Stimulated activated CD4-positive, alpha-beta T cell treated with anti-CD3 and anti-CD28 coated beads, TNF-alpha, amount 100 ng/mL, for 1 hour (primary cell): ENCODE data around the gene ELOVL3.
A peak's percentile ranks its signal among the peaks of the same experiment; 100 is the strongest.
"Not testable (repeated sequence)": the region's sequence is repeated elsewhere in the genome, so short reads cannot be mapped to it uniquely, and the experiment has no call there.

ENCODE experiments used
- DNase-seq, 3 donors: peaks; one replicate each; pipeline ENCODE4 v3.0.0-alpha.2; 2020; ENCODE audit warnings: low read depth in 3 of 3, low spot score in 1 of 3

ELOVL3 gene, protein sequence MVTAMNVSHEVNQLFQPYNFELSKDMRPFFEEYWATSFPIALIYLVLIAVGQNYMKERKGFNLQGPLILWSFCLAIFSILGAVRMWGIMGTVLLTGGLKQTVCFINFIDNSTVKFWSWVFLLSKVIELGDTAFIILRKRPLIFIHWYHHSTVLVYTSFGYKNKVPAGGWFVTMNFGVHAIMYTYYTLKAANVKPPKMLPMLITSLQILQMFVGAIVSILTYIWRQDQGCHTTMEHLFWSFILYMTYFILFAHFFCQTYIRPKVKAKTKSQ

DNA sequence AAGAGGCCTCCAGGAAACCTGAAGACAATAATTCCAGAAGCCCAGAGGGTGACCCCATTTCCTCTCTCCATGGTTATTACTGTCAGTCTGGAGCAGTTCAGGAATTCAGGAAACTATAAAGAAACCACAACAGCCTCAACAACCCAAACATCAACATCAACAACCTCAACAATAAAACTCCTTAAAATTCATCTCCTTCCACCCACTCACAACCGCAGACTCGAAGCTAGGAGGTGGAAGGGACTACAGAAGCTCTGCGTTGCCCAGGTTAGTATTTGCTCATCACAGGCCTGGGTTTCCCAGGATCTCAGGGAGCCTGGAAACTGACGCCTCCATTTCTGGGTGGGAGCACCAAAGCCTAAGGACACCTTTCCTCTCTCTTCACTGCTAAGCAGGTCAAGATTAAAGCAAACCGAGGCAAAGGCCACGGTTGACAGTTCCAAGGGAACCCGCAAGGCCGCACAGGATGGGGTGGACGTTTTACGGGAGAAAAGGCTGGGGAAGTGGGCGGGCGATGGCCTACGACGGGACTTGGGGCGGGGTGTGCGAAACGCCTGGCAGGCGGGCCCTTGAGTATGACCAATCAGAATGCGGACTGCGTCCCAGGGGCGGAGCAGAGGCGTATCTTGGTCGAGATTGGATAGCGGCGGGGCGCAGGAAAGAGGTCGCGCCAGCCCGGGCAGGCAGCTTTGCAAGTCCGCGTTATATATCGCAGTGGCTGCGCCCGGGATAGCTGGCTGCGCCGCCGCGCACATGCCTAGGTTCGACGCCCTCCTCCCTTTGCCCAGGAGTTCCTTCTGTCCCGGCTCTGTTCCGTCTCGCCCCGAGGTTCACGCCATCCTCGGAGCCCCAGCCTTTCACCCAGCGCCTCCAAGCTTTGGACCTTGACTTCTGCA lies at the start of gene ELOVL3:
Gene ELOVL3, plus strand, starts transcription at position 654 of the 896 bp plus-strand sequence. CDS start 250 bp downstream, outside the sequence.
- DNase-seq: peak; percentile 52 to 68 (median 59)

DNA sequence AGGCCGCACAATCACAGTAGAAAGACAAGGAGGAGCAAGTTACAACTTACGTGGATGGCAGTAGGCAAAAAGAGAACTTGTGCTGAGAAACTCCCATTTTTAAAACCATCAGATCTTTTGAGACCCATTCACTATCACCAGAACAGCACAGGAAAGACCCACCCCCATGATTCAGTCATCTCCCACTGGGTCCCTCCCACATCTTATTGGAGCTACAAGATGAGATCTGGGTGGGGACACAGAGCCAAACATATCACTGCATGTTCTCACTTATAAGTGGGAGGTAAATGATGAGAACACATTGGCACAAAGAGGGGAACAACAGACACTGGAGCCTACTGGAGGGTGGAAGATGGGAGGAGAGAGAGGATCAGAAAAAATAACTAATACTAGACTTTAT lies 41.5 kb upstream of the ELOVL3 start:
- DNase-seq: no peak

DNA sequence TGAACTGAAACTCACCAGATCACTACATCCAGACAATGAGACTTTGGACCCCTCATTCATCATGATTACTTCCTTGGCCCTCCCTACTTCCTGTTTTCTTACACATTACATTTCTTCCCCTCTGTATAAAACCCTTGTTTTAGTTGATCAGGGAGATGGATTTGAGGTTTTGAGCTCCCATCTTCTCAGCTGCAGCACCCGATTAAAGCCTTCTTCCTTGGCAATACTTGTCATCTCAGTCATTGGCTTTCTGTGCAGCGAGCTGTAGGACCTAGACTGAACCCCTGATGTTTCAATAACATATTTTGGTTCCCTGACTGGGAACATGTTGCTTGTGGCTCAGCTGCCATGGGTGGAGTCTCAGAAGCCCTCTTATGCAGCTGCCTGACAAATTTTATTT lies 40.8 kb upstream of the ELOVL3 start:
- DNase-seq: no peak

DNA sequence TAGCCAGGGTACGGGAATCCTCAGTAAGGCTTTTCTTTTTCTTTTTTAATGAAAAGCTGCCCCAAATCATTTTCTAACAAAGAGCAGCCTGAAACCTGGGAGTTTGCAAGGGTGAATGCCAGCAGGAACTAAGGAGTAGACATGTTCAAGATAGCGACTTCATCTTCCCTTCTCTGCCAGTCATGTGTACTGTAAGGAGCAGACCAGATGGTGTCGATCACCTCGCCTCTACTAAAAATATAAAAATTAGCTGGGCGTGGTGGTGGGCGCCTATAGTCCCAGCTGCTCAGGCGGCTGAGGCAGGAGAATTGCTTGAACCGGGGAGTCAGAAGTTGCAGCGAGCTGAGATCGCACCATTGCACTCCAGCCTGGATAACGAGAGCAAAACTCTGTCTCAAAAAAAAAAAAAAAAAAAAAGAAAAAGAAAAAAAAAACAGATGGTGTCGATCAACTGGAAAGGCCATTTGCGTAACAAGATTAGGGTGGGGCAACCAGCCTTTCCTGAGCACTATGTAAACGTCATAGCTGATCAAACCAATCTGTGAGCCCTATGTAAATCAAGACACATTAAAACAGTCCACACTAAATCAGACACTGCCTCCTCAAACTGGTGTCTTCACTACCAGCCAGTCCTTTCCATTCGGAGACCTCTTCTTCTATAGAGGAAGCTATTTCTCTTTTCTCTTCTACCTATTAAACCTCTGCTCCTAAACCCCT lies 40.1 kb upstream of the ELOVL3 start:
- no peak for DNase-seq

DNA sequence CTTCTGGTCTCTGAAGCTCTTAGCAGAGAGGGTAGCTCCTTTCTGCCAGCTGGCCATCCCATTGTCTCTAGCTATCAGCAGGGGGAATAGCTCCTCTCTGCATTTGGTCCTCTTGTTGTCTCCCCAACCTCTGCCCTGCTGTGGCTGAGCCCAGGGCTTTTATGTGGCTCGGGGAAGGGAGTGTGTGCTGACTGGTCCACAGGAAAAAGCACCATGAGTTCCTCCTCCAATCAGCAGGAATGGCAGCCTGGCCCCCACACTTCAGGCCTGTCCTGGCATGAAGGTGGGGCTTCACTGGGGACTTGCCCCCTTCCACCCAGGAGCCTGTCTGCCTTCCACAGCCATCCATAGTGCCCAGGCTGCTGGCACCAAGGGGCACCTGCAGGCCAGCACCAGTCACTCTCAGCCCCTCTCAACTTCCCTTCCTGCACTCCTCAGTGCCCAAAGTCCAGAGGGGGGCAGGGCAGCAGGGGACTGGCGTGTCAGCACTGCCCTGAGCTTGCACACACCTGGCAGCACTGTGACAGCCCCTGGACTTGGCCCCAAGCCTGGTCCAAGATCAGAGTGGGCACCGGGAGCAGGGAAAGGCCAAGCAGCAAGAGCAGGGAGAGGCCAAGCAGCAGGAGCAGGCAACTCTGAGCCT lies 37.7 kb upstream of the ELOVL3 start:
- no peak for DNase-seq

DNA sequence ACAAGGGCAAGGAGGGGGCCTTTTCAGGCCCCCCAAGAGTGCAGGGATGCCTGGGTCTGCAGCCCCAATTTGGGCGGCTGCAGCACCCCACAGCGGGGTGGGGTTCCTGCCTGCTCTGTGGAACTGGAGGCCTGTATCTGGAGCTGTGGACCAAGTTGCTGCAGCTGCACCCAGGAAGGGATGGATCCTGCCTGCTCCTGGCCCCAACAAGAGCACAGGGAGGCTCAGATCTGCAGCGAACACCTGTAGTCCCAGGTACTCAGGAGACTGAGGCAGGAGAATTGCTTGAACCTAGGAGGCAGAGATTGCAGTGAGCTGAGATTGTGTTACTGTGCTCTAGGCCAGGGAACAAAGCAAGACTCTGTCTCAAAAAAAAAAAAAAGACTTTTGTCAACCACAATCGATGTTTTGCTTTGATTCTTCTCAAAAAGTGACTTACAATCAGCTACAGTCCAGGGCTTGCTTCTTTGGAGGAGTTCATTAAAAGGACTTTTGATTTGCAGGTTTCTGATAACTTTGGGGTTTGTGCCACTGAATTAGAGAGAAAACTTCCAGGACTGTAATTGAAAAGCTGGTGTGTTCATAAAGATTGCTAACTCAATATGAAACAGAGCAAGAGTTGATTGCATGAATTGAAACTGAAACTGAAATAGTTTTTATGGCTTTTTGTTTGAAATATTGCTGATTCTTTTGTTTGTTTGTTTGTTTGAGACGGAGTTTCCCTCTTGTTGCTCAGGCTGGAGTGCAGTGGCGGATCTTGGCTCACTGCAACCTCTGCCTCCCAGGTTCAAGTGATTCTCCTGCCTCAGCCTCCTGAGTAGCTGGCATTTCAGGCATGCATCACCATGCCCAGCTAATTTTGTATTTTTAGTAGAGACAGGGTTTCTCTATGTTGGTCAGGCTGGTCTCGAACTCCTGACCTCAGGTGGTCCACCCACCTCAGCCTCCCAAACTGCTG lies 36.9 kb upstream of the ELOVL3 start:
- not testable (repeated sequence) for DNase-seq

DNA sequence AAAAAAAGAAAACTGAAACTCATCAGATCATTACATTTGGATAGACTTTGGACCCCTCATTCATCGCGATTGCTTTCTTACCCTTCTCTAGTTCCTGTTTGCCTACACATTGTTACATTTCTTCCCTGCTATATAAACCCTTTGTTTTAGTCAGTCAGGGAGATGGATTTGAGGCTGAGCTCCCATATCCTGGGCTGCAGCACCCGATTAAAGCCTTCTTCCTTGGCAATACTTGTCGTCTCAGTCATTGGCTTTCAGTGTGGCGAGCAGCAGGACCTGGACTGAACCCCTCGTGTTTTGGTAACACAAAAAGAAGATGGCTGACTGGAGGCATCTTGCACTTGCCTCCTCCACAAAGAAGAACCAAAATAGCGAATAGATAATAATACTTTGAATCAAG lies 34.1 kb upstream of the ELOVL3 start:
- no peak for DNase-seq

DNA sequence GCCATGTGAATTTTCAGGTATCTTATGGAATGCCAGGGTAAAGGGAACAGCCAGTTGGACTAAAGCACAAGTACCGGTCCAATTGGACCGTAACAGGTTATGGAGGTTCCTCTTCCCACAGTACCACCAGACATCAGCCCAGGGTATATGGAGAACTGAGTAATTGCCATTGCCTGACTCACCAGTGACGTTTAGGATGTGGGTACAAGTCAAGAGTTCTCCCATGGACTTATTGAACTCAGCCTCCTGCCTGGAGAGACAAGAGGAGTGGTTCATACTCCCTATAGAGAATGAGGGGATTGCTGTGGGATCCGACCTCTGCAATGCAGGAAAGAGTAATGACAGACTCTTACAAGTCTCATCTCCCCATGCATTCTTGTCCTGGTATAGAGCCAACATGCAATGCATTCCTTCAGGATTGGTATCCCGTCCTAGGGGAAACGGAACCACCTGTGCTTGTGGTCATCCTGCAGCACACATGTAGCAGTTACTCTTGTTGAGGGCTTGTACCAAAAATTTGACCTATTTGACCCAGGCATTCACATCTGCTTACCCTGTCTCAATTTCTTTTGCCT lies 30.7 kb upstream of the ELOVL3 start:
- no peak for DNase-seq

DNA sequence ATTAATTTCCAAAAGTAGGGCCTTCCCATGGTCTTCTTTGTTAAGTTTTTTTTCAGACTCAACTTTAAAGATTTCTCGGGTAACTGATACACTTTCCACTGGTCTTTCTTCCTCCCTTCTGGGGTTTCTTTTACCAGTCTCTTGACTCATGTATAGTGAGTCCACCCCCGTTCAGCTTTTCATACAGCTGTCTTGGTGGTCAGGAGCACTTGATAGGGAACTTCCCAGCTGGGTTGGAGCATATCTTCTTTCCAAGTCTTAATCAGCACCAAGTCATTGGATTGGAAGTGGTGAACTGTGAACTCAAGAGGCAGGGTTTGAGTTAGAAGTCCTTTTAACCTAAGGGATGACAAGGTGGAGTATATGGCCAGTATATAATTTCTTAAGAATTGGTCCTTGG lies 29.2 kb upstream of the ELOVL3 start:
- DNase-seq: no peak

DNA sequence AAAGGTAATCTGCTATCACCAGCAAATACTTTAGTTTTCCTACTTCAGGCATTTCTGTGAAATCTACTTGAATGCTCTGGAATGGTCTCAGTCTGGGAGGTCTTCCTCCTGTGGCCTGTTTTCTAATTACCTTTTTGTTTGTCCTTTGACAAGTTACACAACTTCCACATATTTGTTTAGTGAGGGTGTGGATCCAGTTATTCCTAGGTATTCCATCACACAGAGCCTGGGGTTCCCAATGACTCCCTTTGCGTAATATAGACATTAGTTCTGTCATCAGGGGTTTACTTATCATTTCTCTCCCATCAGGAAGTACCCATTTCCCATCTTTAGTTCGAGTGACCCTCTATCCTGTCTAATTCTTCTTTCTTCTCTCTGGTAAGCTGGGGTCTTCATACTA lies 28.1 kb upstream of the ELOVL3 start:
- no peak for DNase-seq

DNA sequence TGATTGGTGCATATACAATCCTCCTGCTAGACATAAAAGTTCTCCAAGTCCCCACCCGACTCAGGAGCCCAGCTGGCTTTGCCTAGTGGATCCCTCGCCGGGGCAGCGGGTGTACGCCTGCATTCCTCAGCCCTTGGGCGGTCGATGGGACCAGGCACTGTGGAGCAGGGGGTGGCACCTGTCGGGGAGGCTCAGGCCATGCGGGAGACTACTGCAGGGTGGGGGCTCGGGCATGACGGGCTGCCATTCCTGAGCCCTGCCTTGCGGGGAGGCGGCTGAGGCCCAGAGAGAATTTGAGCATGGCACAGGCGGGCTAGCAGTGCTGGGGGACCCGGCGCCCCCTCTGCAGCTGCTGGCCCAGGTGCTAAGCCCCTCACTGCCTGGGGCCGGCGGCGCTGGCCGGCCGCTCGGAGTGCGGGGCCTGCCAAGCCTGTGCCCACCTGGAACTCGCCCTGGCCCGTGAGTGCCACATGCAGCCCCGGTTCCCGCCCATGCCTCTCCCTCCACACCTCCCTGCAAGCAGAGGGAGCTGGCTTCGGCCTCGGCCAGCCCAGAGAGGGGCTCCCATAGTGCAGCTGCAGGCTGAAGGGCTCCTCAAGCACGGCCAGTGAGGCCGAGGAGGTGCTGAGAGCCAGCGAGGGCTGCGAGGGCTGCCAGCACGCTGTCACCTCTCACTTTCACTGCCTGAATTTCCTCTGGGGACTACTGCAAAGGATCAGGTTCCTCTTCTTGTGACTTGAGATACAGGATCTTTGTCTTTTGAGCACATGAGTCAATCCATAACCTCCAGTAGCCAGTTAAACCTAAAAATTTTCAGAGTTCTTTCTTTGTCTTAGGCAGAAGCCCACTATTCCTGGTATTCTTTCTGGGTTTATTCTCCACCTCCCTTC lies 25.1 kb upstream of the ELOVL3 start:
- DNase-seq: no peak

DNA sequence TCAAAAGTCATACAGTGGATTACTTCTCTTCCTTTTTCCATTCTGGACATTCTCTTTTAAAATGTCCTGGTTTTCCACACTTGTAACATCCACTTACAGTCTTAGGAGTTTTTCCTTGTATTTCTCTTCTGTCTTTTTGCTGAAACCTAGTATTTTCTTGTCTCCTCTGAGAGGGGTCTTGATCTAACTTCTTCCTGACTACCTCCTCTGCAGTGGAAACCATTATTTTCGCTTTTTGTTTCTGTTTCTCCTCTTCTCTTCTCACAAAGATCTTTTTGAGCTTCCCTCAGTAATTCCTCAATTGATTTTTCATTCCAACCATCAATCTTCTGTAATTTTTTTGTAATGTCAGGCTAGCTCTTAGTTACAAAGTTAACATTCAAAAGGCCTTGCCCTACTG lies 23.7 kb upstream of the ELOVL3 start:
- DNase-seq: no peak

DNA sequence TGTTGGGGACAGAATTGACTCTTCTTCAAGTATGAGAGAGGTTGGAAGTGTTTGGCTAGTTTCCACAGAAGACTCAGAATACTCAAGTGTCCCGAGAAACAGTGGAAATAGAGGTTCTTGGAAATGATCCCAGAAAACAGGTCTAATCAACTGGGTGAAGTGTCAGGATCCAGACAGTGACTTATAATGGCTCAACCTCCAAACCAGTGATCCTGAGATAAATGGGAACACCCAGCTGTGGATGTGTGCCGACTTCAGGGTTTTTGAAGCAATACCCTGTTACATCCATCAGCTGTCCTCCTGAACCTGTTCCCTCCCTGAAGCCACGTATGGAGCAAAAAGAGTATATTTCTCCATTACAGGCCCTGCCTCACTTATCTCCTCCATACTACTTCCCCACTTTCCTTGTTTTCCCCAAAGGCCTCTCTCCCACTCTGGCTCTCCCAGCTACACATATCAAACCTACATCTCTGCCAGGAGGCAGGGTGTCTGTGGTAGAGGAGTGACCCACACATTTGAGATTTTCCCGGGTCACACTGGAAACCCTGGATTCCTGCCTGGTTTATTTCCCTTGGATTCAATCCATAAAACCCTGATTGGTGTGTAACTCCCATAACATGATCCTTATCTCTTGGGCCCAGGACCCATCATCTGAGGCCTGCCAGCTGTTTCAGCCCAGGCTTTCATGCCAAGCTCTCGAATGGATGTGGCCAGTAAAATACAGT lies 17.6 kb upstream of the ELOVL3 start:
- no peak for DNase-seq

DNA sequence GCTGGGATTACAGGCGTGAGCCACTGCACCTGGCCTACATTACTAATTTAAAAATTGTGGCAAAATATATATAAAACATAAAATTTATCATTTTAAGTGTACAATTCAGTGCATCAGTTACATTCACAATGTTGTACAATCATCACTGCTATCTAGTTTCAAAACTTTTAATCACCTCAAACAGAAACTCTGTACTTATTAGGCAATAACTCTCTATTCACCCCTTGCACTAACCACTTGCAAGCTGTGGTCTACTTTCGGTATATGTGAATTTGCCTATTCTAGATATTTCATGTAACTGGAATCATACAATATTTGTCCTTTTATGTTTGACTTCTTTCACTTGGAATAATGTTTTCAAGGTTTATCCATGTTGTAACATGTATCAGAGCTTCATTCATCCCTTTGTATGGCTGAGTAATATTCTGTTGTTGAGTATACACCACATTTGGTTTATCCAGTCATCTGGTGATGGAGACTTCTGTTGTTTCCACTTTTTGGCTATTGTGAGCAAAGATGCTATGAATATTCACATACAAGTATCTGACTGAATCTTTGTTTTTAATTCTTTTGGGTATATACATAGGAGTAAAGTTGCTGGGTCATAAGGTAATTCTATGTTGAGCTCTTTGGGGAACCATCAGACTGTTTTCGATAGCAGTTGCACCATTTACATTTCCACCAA lies 14.3 kb upstream of the ELOVL3 start:
- no peak for DNase-seq

DNA sequence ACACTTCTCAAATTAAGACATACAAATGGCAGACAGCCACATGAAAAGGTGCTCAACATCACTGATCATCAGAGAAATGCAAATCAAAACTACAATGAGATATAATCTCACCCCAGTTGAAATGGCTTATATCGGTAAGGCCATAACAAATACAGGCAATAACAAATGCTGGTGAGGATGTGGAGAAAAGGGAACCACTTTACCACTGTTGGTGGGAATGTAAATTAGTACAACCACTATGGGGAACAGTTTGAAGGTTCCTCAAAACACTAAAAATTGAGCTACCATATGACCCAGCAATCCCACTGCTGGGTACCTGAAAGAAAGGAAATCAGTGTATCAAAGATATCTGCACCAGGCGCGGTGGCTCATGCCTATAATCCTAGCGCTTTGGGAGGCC lies 12.5 kb upstream of the ELOVL3 start:
- not testable (repeated sequence) for DNase-seq

DNA sequence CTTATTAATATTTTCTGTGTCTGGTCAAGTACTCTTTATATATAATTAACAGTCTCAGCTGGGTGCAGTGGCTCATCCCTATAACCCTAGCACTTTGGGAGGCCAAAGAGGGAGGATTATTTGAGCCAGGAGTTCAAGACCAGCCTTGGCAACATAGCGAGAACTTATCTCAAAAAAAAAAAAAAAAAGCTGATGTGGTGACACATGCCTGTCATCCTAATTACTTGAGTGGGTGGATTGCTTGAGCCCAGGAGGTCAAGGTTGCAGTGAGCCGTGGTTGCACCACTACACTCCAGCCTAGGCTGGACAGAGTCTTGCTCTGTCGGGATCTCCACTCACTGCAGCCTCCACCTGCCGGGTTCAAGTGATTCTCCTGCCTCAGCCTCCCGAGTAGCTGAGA lies 6.7 kb upstream of the ELOVL3 start:
- no peak for DNase-seq

DNA sequence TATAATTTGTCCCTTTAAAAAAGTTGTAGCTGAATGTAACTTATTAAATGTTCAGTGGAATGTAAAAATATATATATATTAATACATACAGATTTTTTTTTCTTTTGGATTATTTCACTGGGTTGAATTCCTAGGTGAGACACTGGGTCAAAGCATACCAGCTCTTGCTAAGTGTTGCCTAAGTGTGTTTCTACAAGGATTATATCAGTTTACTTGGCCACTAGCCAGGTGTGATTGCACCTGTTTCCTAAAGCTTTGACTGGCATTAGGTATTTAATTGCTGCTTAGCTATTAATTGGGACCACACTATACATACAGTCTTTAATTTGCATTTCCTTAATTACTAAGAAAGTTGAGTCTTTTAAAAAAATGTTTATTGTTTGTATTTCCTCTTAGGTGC lies 5.5 kb upstream of the ELOVL3 start:
- no peak for DNase-seq

DNA sequence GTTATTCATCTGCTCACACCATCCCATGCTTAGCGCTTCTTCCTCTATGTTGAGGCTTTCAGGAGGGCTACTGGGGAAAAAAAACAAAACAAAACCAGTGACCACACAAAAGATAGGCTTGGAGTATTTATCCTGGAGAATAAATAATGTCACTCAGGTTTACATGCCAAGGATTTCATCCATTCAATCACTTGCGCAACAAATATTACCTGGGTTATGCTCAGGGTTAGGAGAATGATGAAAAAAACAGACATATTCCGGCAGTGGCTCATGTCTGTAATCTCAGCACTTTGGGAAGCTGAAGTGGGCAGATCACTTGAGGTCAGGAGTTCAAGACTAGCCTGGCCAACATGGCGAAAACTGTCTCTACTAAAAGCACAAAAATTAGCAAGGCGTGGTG lies 3.3 kb upstream of the ELOVL3 start:
- DNase-seq: no peak
